HEK293 (cell line): ENCODE data around the gene SLC7A11.

Experiments
- TRIM28 ChIP-seq: IDR thresholded peaks from 2 replicates; pipeline ENCODE4 v1.6.1; 2011; ENCODE audit warnings: low read length, control low read depth, borderline replicate concordance
- ZBTB21 ChIP-seq: fragments of 450-650 bp; formaldehyde crosslinking; IDR thresholded peaks from 2 replicates; pipeline ENCODE4 v1.5.1; 2017; ENCODE audit warnings: missing biosample characterization, missing genetic modification characterization
- TF ChIP-seq, protein P1 (sequence below): fragments of 450-650 bp; formaldehyde crosslinking; IDR thresholded peaks from 2 replicates; pipeline ENCODE4 v1.5.1; 2016; ENCODE audit warnings: missing biosample characterization, missing genetic modification characterization

DNA sequence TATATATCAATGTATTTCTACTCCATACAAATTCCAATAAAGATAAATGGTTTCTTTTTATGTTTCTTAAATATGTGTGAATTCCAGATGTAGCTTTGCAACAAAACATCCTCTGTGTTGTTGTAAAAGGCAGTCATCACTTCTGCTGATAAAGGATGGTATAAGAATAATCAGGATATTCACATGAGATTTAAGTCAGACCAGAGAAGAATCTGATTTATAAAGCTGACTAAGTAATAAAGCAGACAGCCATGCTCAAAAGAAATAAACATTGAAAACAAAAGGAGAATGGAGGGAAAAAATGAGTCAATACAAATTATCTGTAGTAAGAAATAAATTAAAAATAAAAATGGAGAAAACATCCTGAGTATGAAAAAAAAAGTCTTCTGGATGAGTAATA is 27.0 kb upstream of the SLC7A11 start:
- TF ChIP-seq, protein P1, sequence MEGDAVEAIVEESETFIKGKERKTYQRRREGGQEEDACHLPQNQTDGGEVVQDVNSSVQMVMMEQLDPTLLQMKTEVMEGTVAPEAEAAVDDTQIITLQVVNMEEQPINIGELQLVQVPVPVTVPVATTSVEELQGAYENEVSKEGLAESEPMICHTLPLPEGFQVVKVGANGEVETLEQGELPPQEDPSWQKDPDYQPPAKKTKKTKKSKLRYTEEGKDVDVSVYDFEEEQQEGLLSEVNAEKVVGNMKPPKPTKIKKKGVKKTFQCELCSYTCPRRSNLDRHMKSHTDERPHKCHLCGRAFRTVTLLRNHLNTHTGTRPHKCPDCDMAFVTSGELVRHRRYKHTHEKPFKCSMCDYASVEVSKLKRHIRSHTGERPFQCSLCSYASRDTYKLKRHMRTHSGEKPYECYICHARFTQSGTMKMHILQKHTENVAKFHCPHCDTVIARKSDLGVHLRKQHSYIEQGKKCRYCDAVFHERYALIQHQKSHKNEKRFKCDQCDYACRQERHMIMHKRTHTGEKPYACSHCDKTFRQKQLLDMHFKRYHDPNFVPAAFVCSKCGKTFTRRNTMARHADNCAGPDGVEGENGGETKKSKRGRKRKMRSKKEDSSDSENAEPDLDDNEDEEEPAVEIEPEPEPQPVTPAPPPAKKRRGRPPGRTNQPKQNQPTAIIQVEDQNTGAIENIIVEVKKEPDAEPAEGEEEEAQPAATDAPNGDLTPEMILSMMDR (tag by site-specific recombination) = no peak
- no peak for TF ChIP-seq TRIM28
- no peak for TF ChIP-seq ZBTB21 (tag by site-specific recombination)
